Lung (tissue), 12 donors: ENCODE measurements around the gene BRINP1. TPM values are rescaled to one million over a fixed set of nuclear protein-coding genes. Genes with fewer than 3 reads are reported as not detected.

Experiments used
- ATAC-seq: fragments of 200-7000 bp; cut with Tn5 transposase; one replicate; pipeline ENCODE4 v1.9.1; 2020; ENCODE audit warnings: moderate number of reproducible peaks; ENCODE audit not compliant: insufficient read depth, low FRiP score
- DNase-seq, 3 donors: peaks; one replicate each; pipeline ENCODE4 v3.0.0-alpha.2; 2013 to 2017
- H3K27ac ChIP-seq, 2 donors: one replicate each; pipeline ENCODE4 v1.5.1; 2013; ENCODE audit warnings: mild to moderate bottlenecking in 2 of 2, moderate library complexity in 2 of 2, control low read depth in 1 of 2, inconsistent platforms in 1 of 2, low read depth in 1 of 2, low read length in 1 of 2
- H3K27me3 ChIP-seq, 3 donors: one replicate each; pipeline ENCODE4 v1.5.1; 2013; ENCODE audit warnings: low read length in 2 of 3; ENCODE audit not compliant: control insufficient read depth in 3 of 3, insufficient read depth in 3 of 3
- H3K36me3 ChIP-seq, 4 donors: one replicate each; pipeline ENCODE4 v1.5.1; 2013; ENCODE audit warnings: low read length in 4 of 4, mild to moderate bottlenecking in 1 of 4, moderate library complexity in 1 of 4; ENCODE audit not compliant: control insufficient read depth in 4 of 4, insufficient read depth in 4 of 4
- H3K4me1 ChIP-seq, 5 donors: one replicate each; pipeline ENCODE4 v1.5.1; 2013; ENCODE audit warnings: low read length in 5 of 5, mild to moderate bottlenecking in 2 of 5, moderate library complexity in 1 of 5; ENCODE audit not compliant: control insufficient read depth in 5 of 5, insufficient read depth in 5 of 5
- H3K4me3 ChIP-seq: one replicate; pipeline ENCODE4 v1.5.1; 2013; ENCODE audit warnings: mild to moderate bottlenecking, control low read depth, moderate library complexity
- H3K9ac ChIP-seq, 2 donors: one replicate each; pipeline ENCODE4 v1.5.1; 2013; ENCODE audit warnings: low read length in 2 of 2, control low read depth in 1 of 2; ENCODE audit not compliant: insufficient read depth in 1 of 2
- H3K9me3 ChIP-seq, 4 donors: one replicate each; pipeline ENCODE4 v1.5.1; 2013; ENCODE audit warnings: low read length in 3 of 4, mild to moderate bottlenecking in 1 of 4, moderate library complexity in 1 of 4; ENCODE audit not compliant: control insufficient read depth in 4 of 4, insufficient read depth in 3 of 4
- CTCF ChIP-seq: IDR thresholded peaks from 2 replicates; pipeline ENCODE4 v1.5.1; 2012; ENCODE audit warnings: mild to moderate bottlenecking; ENCODE audit errors: control extremely low read depth, extremely low read depth
- WGBS, 2 donors: extraction: QIAGEN DNeasy Blood & Tissue Kit; methylation state at CpG; one replicate each; pipeline ENCODE4 v1.1.7; 2013; 5-methylcytosine and 5-hydroxymethylcytosine counted together
- polyA plus RNA-seq, 2 donors: library from polyadenylated mRNA; stranded (reverse); fragments of 200-250 nt; gene quantifications; one replicate each; pipeline ENCODE4 v1.2.1, GENCODE V29; 2013
- total RNA-seq, 2 donors: library from RNA; depleted of rRNA in 1 of 2; stranded (reverse); fragments of >200 nt in 1 of 2; gene quantifications; one replicate each; pipeline ENCODE4 v1.2.1, GENCODE V29; 2014 to 2021
- donor health status: control.
- donor health status: control.
- donor health status: Bipolar disorder and iron deficiency.
- donor health status: healthy.
- donor health status: DM: yes; HTN: yes; CAD: no.

The BRINP1 gene
- total and polyA plus RNA-seq, 4 donors = 0.14 to 1.4 (median 0.42) TPM

DNA sequence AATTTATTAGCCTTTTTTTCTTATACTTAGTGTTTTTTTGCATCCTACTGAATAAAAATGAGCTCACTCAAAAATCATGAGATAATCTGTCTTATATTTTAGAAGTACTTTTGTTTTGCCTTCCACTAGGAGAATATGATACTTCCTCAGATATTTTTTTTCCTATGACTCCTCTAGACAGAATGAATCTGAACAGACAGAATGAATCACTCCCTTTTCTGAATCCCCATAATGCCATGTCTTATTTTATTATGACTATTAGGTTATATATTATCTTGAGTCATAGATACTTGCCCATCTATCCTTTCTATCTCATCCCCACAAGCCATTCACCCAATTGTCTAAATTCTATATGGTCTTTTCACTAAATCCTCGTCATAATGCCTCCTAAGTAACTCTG lies 134.6 kb downstream of the BRINP1 start:
- TF ChIP-seq CTCF = no peak
- Histone ChIP-seq H3K9me3 (peaks cover 0 to 1% (median 0%) of the 10 kb centered on the region in 4 donors), H3K36me3 (no peaks in the 10 kb centered on the region), H3K9ac (no peak overlapping the region), H3K27ac (no peak overlapping the region), H3K4me1 (no peaks in the 10 kb centered on the region), H3K4me3 (no peak overlapping the region), H3K27me3 (no peaks in the 10 kb centered on the region)
- 68 to 73% methylated on average over 1 of the region's 1 CpG for WGBS, 2 donors
- ATAC-seq (no peak), DNase-seq (no peak)

GRCh38 chr9:119227422-119227821 lies 141.8 kb downstream of the BRINP1 start:
- H3K36me3 ChIP-seq = no peaks in the 10 kb centered on the region
- no peaks in the 10 kb centered on the region for H3K27me3 ChIP-seq
- H3K4me1 ChIP-seq = no peaks in the 10 kb centered on the region
- H3K4me3 ChIP-seq = no peak overlapping the region
- no peak for DNase-seq
- H3K9me3 ChIP-seq = no peaks in the 10 kb centered on the region
- no peak for TF ChIP-seq CTCF
- WGBS, 2 donors = 72 to 74% methylated on average over 3 of the region's 3 CpGs
- ATAC-seq = no peak
- H3K27ac ChIP-seq = no peak overlapping the region
- H3K9ac ChIP-seq = no peak overlapping the region

- Histone ChIP-seq H3K9me3 (no peaks in the 10 kb centered on the region), H3K27ac (no peak overlapping the region), H3K4me1 (no peaks in the 10 kb centered on the region), H3K4me3 (no peak overlapping the region), H3K9ac (no peak overlapping the region), H3K36me3 (no peaks in the 10 kb centered on the region), H3K27me3 (no peaks in the 10 kb centered on the region)
- 67 to 71% methylated on average over 2 of the region's 2 CpGs for WGBS, 2 donors
- no peak for TF ChIP-seq CTCF
- no peak for ATAC-seq
- no peak for DNase-seq
These were observed 144.8 kb downstream of the BRINP1 start for GRCh38 chr9:119224431-119224830.

- no peaks in the 10 kb centered on the region for H3K36me3 ChIP-seq
- no peak for TF ChIP-seq CTCF
- H3K4me3 ChIP-seq = no peak overlapping the region
- H3K9me3 ChIP-seq = no peaks in the 10 kb centered on the region
- no peak for DNase-seq
- no peak overlapping the region for H3K27ac ChIP-seq
- peaks cover 0 to 13% (median 0%) of the 10 kb centered on the region in 5 donors for H3K4me1 ChIP-seq
- ATAC-seq = no peak
- no peaks in the 10 kb centered on the region for H3K27me3 ChIP-seq
- no peak overlapping the region for H3K9ac ChIP-seq
- 83 to 86% methylated on average over 4 of the region's 4 CpGs for WGBS, 2 donors
These were observed 148.0 kb downstream of the BRINP1 start for GRCh38 chr9:119221276-119221675.
